NCI-H1694 treated with DMSO at 0.1 percent for 48 hours (cell line): ENCODE results near the gene CYTL1.
"Not testable (repeated sequence)": the region's sequence is repeated elsewhere in the genome, so short reads cannot be mapped to it uniquely, and the experiment has no call there.

Experiments
- DNase-seq: peaks from one replicate; lab custom pipeline; 2025; lab: John Stamatoyannopoulos, UW

The CYTL1 gene

DNA sequence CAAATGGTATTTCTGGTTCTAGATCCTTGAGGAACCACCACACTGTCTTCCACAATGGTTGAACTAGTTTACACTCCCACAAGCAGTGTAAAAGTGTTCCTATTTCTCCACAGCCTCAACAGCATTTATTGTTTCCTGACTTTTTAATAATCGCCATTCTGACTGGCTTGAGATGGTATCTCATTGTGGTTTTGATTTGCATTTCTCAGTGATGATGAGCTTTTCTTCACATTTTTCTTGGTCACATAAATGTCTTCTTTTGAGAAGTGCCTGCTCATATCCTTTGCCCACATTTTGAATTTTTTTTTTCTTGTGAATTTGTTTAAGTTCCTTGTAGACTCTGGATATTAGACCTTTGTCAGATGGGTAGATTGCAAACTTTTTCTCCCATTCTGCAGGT is 22.3 kb downstream of the CYTL1 start:
- DNase-seq: not testable (repeated sequence)

DNA sequence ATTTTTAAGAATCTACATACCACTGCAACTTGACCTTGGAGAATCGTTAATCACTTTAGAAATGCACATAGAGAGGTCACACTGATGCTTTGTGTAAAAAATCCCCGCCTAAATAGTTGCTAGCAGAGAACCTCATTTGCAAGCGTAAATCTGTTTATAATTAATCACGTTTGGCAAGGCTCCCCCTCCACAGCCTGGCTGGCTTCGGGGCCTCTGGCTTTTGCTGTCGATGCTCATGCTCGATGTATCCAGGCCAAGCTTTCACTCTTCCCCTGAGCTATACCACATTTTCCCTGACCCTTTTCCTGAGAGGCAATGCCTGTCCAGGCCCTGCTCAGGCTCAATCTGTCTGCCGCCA is 23.4 kb downstream of the CYTL1 start:
- DNase-seq: no peak

DNA sequence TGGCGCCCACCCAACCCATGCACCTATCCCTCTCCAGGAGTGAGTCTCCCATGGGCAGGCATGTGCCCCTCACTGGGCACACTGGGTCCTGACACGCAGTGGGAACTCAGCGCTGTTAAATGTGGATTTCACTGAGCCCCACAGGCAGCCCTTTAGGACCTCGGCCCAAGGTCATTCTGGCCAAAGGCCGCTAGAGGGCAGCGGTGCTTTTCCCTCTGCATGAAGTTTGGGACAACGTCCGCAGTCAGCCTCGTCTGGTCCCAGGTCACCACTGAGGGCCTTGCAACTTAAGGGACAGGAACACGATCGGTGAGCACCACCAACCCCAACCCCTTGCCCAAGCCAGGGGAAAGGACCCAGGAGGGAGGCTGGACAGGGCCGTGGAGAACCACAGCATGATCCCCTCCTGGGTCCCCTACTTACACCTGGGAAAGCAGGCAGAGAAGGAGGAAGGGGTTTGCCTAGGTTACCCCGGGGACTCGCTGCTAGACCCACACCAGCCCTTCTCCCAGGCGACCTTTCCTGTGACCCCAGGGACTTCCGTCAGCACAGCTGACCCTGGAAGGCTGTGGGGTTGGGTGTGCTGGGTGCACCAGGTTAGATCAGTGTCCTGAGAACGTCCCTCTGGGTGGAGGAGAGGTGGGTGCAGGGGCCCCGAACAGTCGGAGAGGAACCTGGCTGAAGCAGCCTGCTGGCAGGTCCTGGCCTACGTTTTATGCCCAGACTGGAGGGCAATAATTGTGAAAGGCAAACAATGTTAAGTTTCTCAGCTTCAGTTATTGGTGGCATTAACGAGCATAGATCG is 24.0 kb downstream of the CYTL1 start:
- peak; percentile 12 for DNase-seq

GRCh38 chr4:4994312-4995097 is 24.8 kb downstream of the CYTL1 start:
- no peak for DNase-seq

- DNase-seq: no peak
Measured at GRCh38 chr4:4992833-4993232, 26.4 kb downstream of the CYTL1 start.

- no peak for DNase-seq
Measured at GRCh38 chr4:4991541-4992099, 27.6 kb downstream of the CYTL1 start.

DNA sequence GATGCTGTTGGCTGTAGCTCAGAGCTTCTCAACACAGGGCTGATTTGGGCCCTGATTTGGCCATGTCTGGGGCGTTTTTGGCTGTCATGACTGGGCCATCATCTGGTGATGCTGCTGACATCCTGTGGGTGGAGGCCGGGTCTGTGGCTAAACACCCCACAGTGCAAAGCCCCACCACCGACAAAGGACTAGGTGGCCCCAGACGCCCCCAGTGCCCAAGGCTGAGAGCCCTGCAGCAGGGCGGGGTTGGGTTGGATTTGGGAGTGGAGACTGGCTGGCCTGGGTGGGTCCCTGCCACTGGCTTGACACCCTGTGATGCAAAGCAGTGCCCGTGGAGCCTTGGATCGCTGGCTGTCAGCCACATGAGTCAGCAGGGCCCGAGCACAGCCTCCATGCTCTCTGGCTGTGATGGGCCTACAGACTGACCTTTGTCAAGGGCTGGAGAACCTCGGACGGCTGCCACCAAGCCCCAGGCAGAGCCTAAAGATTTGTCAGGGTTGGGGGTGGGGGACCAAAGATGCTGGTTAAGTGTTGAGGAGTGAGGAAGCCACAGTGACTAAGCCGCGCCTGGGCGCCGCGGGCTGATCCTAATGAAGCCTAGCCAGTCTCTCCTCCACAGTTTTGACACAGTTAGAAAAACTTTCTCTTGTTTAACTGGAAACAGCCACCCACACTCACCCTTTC is 28.3 kb downstream of the CYTL1 start:
- DNase-seq: no peak

GRCh38 chr4:4990329-4990728 is 28.9 kb downstream of the CYTL1 start:
- no peak for DNase-seq

- DNase-seq: no peak
Measured at GRCh38 chr4:4989083-4989622, 30.1 kb downstream of the CYTL1 start.

GRCh38 chr4:4987656-4988055 is 31.6 kb downstream of the CYTL1 start:
- DNase-seq: no peak

DNA sequence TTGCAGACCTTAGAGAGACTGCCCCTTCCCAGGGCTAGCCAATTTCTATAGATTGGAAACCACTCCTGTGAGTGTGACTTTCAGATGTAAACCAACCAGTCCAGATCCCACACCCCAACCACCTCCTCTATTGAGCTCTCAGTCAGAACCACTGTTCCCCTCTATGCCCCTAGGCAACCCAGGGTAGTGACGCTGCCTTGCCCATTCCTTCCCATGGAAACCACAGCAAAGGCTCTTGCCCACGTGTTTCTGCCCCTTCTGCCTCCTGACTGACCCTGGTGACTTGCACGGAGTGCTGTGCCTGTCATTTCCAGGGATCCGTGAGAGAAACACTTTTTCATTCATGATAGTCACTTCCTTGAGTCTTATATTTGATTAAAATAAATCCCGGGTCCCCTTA is 32.4 kb downstream of the CYTL1 start:
- DNase-seq: no peak

DNA sequence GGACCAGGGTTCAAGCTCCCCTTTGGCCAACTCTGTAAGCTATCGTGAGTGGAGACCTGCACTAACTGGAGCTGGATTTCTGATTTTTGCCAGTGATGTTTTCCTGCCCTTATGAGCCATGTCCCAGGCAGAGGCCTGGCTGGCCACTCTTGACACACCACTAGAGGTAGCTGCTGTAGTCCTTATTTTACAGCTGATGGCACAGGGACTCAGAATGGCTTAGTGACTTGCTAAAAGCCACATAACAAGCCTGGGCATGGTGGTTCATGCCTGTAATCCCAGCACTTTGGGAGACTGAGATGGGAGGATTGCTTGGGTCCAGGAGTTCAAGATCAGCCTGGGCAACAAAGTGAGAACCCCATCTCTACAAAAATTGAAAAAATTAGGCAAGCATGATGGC is 33.4 kb downstream of the CYTL1 start:
- no peak for DNase-seq

- no peak for DNase-seq
Measured at GRCh38 chr4:4985036-4985435, 34.2 kb downstream of the CYTL1 start.

GRCh38 chr4:4984186-4984585 is 35.1 kb downstream of the CYTL1 start:
- no peak for DNase-seq

GRCh38 chr4:4981827-4982226 is 37.4 kb downstream of the CYTL1 start:
- no peak for DNase-seq

- no peak for DNase-seq
Measured at GRCh38 chr4:4981427-4981826, 37.8 kb downstream of the CYTL1 start.

GRCh38 chr4:4980621-4981230 is 38.5 kb downstream of the CYTL1 start:
- no peak for DNase-seq

DNA sequence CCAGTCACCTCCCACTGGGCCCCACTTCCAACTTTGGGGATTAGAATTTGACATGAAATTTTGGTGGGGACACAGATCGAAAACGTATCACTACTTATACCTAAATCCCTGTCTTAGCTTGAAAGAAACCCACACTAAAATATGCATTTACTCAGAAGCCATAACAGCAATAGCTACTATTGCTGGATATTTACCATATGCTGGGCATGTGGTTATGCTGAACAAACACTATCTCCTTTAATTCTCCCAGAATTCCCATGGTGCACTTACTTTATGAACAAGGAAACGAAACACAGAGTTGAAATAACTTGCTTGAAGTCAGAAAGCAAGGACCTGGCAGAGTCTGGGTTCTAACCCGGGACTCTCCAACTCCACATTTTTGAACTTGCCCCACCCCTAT is 39.3 kb downstream of the CYTL1 start:
- no peak for DNase-seq

DNA sequence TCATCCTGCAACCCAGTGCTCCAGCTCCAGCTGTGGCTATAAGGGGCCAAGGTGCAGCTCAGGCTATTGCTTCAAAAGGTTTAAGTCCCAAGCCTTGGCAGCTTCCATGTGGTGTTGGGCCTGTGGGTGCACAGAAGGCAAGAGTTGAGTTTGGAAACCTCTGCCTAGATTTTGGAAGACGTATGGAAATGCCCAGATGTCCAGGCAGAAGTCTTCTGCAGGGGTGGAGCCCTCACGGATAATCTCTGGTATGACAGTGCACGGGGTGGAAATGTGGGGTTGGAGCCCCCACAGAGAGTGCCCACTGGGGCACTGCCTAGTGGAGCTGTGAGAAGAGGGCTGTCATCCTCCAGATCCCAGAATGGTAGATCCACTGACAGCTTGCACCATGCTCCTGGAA is 44.5 kb downstream of the CYTL1 start:
- no peak for DNase-seq

DNA sequence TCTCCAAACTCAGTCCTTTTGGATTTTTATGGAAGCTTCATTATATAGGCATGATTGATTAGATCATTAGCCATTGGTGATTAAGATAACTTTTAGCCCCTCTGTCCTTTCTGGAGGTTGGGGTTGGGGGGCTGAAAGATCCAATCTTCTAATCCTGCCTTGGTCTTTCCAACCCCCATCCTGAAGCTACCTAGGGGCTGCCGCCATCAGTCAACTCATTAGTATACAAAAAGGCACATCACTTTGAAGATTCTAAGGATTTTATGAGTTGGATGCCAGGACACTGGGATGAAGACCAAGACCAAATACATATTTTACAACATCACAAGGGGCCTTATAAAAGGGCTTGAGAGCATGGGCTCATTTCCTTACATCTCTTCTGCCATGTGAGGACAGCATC is 47.5 kb downstream of the CYTL1 start:
- no peak for DNase-seq

- DNase-seq: no peak
Measured at GRCh38 chr4:4969298-4969697, 50.0 kb downstream of the CYTL1 start.

- DNase-seq: no peak
Measured at GRCh38 chr4:4968161-4968725, 51.0 kb downstream of the CYTL1 start.
